Aorta (tissue), 5 donors: ENCODE data around the gene TLCD4. TPM values are rescaled to one million over a fixed set of nuclear protein-coding genes. Genes with fewer than 3 reads are reported as not detected.

Source experiments
- ATAC-seq: fragments of 200-7000 bp; cut with Tn5 transposase; one replicate; pipeline ENCODE4 v1.9.1; 2022; ENCODE audit warnings: moderate library complexity; ENCODE audit not compliant: low FRiP score
- DNase-seq, 2 donors: peaks; one replicate each; pipeline ENCODE4 v3.0.0-alpha.2; 2020
- H3K27ac ChIP-seq, 2 donors: one replicate each; pipeline ENCODE4 v1.5.1; 2013; ENCODE audit warnings: low read length in 2 of 2, mild to moderate bottlenecking in 2 of 2, moderate library complexity in 2 of 2, control low read depth in 1 of 2, inconsistent platforms in 1 of 2, low read depth in 1 of 2
- H3K27me3 ChIP-seq, 2 donors: one replicate each; pipeline ENCODE4 v1.6.1; 2013; ENCODE audit warnings: control low read depth in 1 of 2, low read length in 1 of 2, mild to moderate bottlenecking in 1 of 2, moderate library complexity in 1 of 2; ENCODE audit not compliant: insufficient read depth in 2 of 2, control insufficient read depth in 1 of 2
- H3K36me3 ChIP-seq, 2 donors: one replicate each; pipeline ENCODE4 v1.6.1; 2013; ENCODE audit warnings: control low read depth in 1 of 2, low read length in 1 of 2, mild to moderate bottlenecking in 1 of 2; ENCODE audit not compliant: insufficient read depth in 2 of 2, control insufficient read depth in 1 of 2
- H3K4me1 ChIP-seq, 2 donors: one replicate each; pipeline ENCODE4 v1.6.1; 2013; ENCODE audit warnings: low read length in 2 of 2, control low read depth in 1 of 2, mild to moderate bottlenecking in 1 of 2, moderate library complexity in 1 of 2; ENCODE audit not compliant: insufficient read depth in 2 of 2, control insufficient read depth in 1 of 2
- H3K4me3 ChIP-seq, 2 donors: one replicate each; pipeline ENCODE4 v1.5.1; 2013; ENCODE audit warnings: low read length in 2 of 2, control low read depth in 1 of 2, mild to moderate bottlenecking in 1 of 2
- H3K9me3 ChIP-seq: one replicate; pipeline ENCODE4 v1.6.1; 2013; ENCODE audit warnings: mild to moderate bottlenecking, low read length; ENCODE audit not compliant: control insufficient read depth
- WGBS, 2 donors: extraction: QIAGEN DNeasy Blood & Tissue Kit; methylation state at CpG; one replicate each; pipeline ENCODE4 v1.1.7; 2013; 5-methylcytosine and 5-hydroxymethylcytosine counted together
- intact Hi-C, 2 donors: fragments of 100-400 bp; cut with DNase I; formaldehyde crosslinking; loops; one replicate each; pipeline versions ENCODE4 v1.14.2 to v1.15.0; 2022
- long read RNA-seq, 2 donors: library from polyadenylated mRNA; unstranded; transcript quantifications; one replicate each; pipeline ENCODE4 v2.0.0, GENCODE V29; 2020 to 2021
- polyA plus RNA-seq, 2 donors: library from polyadenylated mRNA; stranded (reverse); fragments of 200-250 nt; gene quantifications; one replicate each; pipeline ENCODE4 v1.2.3, GENCODE V29; 2013
- total RNA-seq, 2 donors: library from RNA; stranded (reverse); fragmentation: NEBNext Ultra II Directional; extraction: Animal tissue kit (Norgen Biotek cat#: 25700); gene quantifications; one replicate each; pipeline ENCODE4 v1.2.1, GENCODE V29; 2021
- donor health status: healthy with polysubstance abuse.
- donor health status: Bipolar disorder and iron deficiency.
- donor health status: DM: no; HTN: no; CAD: no.
- donor health status: DM: no; HTN: no; CAD: no.
- donor health status: DM: yes; HTN: yes; CAD: no.

TLCD4 gene
- total RNA-seq = 10 to 100 TPM in 1 of 2 donors, 1 to 10 TPM in 1; 9.3 to 17.3 TPM
- 1 to 10 TPM; 2.7 to 5.5 TPM for polyA plus RNA-seq
- long read RNA-seq, donor 1, full-length matches to known transcripts = 20 of 20 reads
- long read RNA-seq, donor 1, partial matches to known transcripts = 0 of 20 reads
- long read RNA-seq, donor 1, other reads (novel, unspliced or antisense) = 0 of 20 reads
- long read RNA-seq, donor 2, full-length matches to known transcripts = 5 of 5 reads
- long read RNA-seq, donor 2, partial matches to known transcripts = 0 of 5 reads
- long read RNA-seq, donor 2, other reads (novel, unspliced or antisense) = 0 of 5 reads

DNA sequence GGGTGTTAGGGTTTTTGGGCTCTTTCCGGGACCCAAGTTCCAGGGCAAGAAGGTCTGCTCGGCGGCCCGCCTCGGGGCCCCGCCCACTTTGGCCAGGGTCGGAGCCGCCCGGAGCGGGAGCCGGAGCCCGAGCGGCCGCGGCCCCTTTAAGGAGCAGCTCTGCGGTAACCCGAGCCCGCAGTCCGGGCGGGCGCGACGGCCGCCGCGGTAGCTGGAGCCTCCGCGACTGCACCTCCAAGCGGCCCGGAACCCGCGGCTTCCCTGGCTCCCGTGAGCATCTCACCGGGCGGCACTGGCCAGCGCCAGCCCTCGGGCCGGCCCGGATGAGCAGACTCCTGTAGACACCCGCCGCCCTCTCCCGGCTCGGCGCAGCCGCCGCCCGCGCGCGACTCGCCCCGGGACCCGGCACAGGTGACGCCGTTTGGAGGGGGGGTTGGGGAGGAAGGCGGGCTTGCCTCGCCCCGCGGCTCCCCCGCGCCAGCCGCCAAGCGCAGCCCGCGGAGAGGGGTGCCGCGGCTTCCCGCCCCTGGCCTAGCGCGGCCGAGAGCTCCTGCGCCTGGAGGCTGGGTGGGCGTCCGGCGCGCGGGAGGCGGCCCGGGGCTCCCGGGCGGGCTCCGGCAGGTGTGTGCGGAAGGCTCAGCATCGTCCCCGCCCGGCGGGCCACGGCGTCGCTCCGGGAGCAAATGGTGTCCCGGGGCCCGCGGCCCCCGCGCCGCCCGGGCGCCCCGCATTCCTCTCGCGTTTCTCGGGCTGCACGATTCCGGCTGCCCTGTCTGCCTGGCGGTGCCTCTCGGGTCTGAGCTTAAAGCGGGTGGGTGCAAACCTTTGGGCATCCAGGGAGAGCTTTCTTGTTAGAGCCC is at the start of gene TLCD4:
Gene TLCD4 (plus strand): TSS at position 149 of the 860 bp plus-strand sequence. CDS start 26,547 bp downstream, outside the sequence.
- intact Hi-C loops = loop anchor here (1.0 to 10.0 kb wide), 5 partner anchors 31 to 117 kb away; partner anchors contain the start of genes RWDD3 (in 2 of the 2) and ALG14 (in 1 of the 2)
- WGBS, 2 donors = 0 to 1% methylated on average over 72 to 108 of the region's 108 CpGs
- peak; percentile 92 for ATAC-seq

DNA sequence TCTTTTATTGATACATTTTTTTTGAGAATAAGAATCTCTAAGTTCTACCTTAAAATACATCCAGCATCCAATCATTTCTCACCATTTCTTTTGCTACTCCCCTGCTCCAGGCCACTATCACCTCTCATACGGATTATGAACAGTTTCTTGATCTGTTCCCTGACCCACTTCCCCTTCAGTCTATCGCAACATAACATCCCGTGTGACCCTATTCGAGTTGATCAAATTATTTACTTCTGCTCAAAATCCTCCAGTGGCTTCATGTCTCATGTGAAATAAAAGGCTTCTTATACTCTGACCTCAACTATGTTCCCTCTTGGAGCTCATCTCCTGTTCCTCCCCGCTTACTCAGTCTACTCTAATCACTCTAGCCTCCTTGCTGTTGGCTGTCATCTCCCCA is 49.6 kb upstream of the TLCD4 start:
- 82 to 94% methylated on average over 5 of the region's 5 CpGs for WGBS, 2 donors
- no peaks in the 10 kb centered on the region for H3K27me3 ChIP-seq

More for the DNA sequence above, at the start of gene TLCD4:
- Histone ChIP-seq H3K4me1 (peaks cover 2 to 3% of the 10 kb centered on the region in 2 donors), H3K9me3 (no peaks in the 10 kb centered on the region), H3K4me3 (peak within 1 kb of the TSS; percentile 88 to 99), H3K27ac (peak within 1 kb of the TSS in 1 of 2 donors; percentile 43), H3K27me3 (no peaks in the 10 kb centered on the region), H3K36me3 (peaks cover 0 to 1% of the 10 kb centered on the region in 2 donors)
- DNase-seq = peak; percentile 68 to 88

GRCh38 chr1:95068956-95069709 is 48.0 kb upstream of the TLCD4 start:
- 88 to 91% methylated on average over 6 of the region's 6 CpGs for WGBS, 2 donors
- no peak overlapping the region for H3K4me3 ChIP-seq

More for the DNA sequence above, 49.6 kb upstream of the TLCD4 start:
- H3K9me3 ChIP-seq = no peaks in the 10 kb centered on the region
- H3K4me3 ChIP-seq = no peak overlapping the region
- no peaks in the 10 kb centered on the region for H3K36me3 ChIP-seq
- DNase-seq (no peak), ATAC-seq (no peak)
- H3K27ac ChIP-seq = no peak overlapping the region
- H3K4me1 ChIP-seq = no peaks in the 10 kb centered on the region
- intact Hi-C loops = no loop called here

DNA sequence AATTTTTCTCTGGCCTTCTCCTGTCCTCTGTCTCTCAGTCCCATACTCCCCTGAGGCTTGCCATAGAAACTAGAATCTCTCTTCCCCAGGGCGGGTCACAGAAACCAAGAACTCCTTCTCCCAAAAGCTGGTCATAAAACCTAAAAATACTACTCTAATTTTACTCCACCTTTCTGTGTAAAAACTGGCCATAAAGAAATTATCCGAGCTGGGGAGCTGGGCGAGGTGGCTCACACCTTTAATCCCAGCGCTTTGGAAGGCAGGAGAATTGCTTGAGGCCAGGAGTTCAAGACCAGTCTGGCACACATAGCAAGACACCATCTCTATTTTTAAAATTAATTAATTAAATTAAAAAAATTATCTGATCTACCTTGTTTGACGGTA is 47.5 kb upstream of the TLCD4 start:
- Histone ChIP-seq H3K27ac (no peak overlapping the region), H3K9me3 (no peaks in the 10 kb centered on the region), H3K4me3 (no peak overlapping the region), H3K27me3 (no peaks in the 10 kb centered on the region), H3K36me3 (no peaks in the 10 kb centered on the region), H3K4me1 (no peaks in the 10 kb centered on the region)
- 94 to 97% methylated on average over 5 of the region's 5 CpGs for WGBS, 2 donors
- no peak for ATAC-seq
- no peak for DNase-seq
- intact Hi-C loops = loop anchor here in 1 of 2 donors (5.0 kb wide), 1 partner anchor 48 kb away; the partner anchor contains the start of gene TLCD4

More at GRCh38 chr1:95068956-95069709, 48.0 kb upstream of the TLCD4 start:
- H3K4me1 ChIP-seq = no peaks in the 10 kb centered on the region
- DNase-seq (no peak), ATAC-seq (no peak)
- no peaks in the 10 kb centered on the region for H3K9me3 ChIP-seq
- intact Hi-C loops = no loop called here
- H3K27ac ChIP-seq = no peak overlapping the region
- H3K27me3 ChIP-seq = no peaks in the 10 kb centered on the region
- H3K36me3 ChIP-seq = no peaks in the 10 kb centered on the region

DNA sequence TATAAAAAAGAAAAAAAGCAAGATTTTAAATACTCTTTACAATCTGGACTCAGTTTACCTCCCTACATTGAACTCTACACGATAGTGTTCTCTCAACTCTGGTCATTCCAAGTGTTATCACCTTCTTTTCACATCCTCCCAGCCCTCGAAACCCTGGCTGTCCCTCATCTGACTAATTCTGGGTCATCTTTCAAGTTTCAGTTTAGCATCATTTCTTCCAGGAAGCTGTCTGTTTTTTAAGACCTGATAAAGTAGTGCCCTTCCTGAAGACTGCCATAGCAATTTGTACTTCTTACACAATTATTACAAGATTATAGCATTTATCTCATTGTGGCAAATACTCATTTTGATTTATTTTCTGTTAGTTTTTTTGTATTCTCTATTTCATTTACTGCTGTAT is 45.6 kb upstream of the TLCD4 start:
- H3K36me3 ChIP-seq = no peaks in the 10 kb centered on the region
- DNase-seq = no peak
- no peak overlapping the region for H3K27ac ChIP-seq
- 82 to 86% methylated on average over 2 of the region's 2 CpGs for WGBS, 2 donors
- no peak for ATAC-seq
- no peaks in the 10 kb centered on the region for H3K27me3 ChIP-seq
- H3K9me3 ChIP-seq = no peaks in the 10 kb centered on the region
- H3K4me1 ChIP-seq = no peaks in the 10 kb centered on the region
- no peak overlapping the region for H3K4me3 ChIP-seq
- intact Hi-C loops = loop anchor here in 1 of 2 donors (5.0 kb wide), 1 partner anchor 46 kb away; the partner anchor contains the start of gene TLCD4

GRCh38 chr1:95072117-95072516 is 45.0 kb upstream of the TLCD4 start:
- H3K27me3 ChIP-seq = no peaks in the 10 kb centered on the region
- H3K36me3 ChIP-seq = no peaks in the 10 kb centered on the region
- WGBS, 2 donors = 5 to 7% methylated on average over 7 of the region's 7 CpGs
- ATAC-seq = no peak
- no peak for DNase-seq
- H3K4me3 ChIP-seq = peak overlapping the region; percentile 16 to 58
- no peaks in the 10 kb centered on the region for H3K4me1 ChIP-seq
- H3K27ac ChIP-seq = no peak overlapping the region
- intact Hi-C loops = loop anchor here in 1 of 2 donors (5.0 kb wide), 1 partner anchor 45 kb away; the partner anchor contains the start of gene TLCD4
- no peaks in the 10 kb centered on the region for H3K9me3 ChIP-seq

DNA sequence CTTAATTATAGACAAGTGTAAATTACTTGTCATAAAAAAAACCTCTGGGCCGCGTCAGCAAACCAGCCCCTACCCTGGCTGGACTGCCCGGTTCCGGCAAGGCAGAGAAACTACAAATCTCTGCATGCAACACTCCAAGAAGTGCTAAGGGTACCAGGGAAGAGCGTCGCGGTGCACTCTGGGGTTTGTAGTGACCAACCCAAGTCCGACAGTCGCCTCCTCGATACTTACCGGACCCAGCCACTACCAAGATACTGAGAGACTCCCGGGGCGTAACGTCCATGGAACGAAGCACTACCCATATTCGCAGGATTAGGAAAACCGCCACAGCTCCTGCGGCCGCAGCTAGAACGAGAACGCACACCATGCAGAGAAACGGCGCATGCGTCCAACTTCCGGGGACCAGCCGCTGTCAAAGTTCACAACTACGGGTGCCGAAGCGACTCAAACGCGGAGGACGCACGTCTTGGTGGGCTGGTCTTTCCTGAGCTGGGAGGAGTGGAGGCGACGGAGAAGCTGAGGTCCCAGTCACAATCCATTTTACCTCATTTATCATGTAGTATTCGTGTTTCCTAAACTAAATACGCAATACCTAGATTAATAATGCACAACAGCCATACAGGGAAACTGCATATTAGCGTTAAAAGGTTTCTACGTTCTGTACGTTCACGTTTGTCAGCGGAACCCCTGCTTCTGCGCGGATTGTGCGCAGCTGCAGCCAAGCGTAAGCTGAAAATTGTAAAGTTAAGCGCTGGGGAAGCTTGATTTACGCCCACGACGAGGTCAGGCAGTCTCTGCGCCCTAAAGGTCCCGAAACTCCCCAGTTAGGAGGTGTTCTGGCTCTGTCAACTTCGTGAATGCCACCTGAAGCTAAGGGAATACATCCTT is 44.4 kb upstream of the TLCD4 start, which contains the start of gene ALG14:
Gene ALG14 (minus strand): TSS at position 420 of the 888 bp plus-strand sequence. CDS start 53 bp downstream, at position 367.
- WGBS, 2 donors = 0% methylated on average over 53 of the region's 53 CpGs

More for the DNA sequence above, 44.4 kb upstream of the TLCD4 start, which contains the start of gene ALG14:
- Histone ChIP-seq H3K27me3 (no peaks in the 10 kb centered on the region), H3K27ac (peak within 1 kb of the TSS in 1 of 2 donors; percentile 96), H3K4me1 (no peaks in the 10 kb centered on the region), H3K9me3 (no peaks in the 10 kb centered on the region), H3K36me3 (no peaks in the 10 kb centered on the region), H3K4me3 (peak within 1 kb of the TSS; percentile 58 to 97)
- ATAC-seq (peak; percentile 98), DNase-seq (peak; percentile 97)
- intact Hi-C loops = loop anchor here in 1 of 2 donors (5.0 kb wide), 1 partner anchor 45 kb away; the partner anchor contains the start of gene TLCD4
